A549 (cell line): Measurements from ENCODE around the gene RMND5A. TPM values are rescaled to one million over a fixed set of nuclear protein-coding genes. Genes with fewer than 3 reads are reported as not detected.

Experiments used
- ATAC-seq, 2 experiments: fragments of 200-7000 bp in 1 of 2; fragments of >200 bp in 1 of 2; cut with Nextera tagmentation in 1 of 2; cut with Tn5 transposase in 1 of 2; 3 replicates each; pipeline versions ENCODE4 v1.8.0 to v1.9.1; 2018 to 2020; ENCODE audit warnings: mild to moderate bottlenecking in 1 of 2, moderate library complexity in 1 of 2
- CTCF ChIA-PET: fragments of 300-600 bp; sonication (Branson Sonifier 250); formaldehyde crosslinking; extraction: SDS; loops from one replicate; lab custom pipeline; 2021; ENCODE audit warnings: antibody characterized with exemption, inconsistent platforms; lab: Yijun Ruan, JAX
- POLR2A ChIA-PET: fragments of 350-600 bp; formaldehyde crosslinking; extraction: SDS; loops from one replicate; lab custom pipeline; 2021; ENCODE audit warnings: antibody characterized with exemption, inconsistent platforms; lab: Yijun Ruan, JAX
- DNase-seq, 2 experiments: peaks; one replicate each; pipeline versions ENCODE4 v3.0.0 to v3.0.0-alpha.2; 2011 to 2016; ENCODE audit warnings: low read depth in 1 of 2, low spot score in 1 of 2
- FAIRE-seq: peaks from 2 replicates; lab custom pipeline; 2011; peaks lifted over from hg19 to GRCh38; lab: Jason Lieb, UNC
- H3K27ac ChIP-seq, 2 experiments: fragments of >200 bp; sonication (Bioruptor Twin); formaldehyde crosslinking; 3 replicates each; pipeline ENCODE4 v1.5.1; 2016 to 2017
- H3K4me1 ChIP-seq: fragments of >200 bp; sonication (Bioruptor Twin); formaldehyde crosslinking; 3 replicates; pipeline ENCODE4 v1.6.1; 2016
- H3K4me2 ChIP-seq: fragments of >200 bp; sonication (Bioruptor Twin); formaldehyde crosslinking; 3 replicates; pipeline ENCODE4 v1.6.1; 2016
- H3K4me3 ChIP-seq: fragments of >200 bp; sonication (Bioruptor Twin); formaldehyde crosslinking; 3 replicates; pipeline ENCODE4 v1.5.1; 2016
- H3K9me3 ChIP-seq: fragments of >200 bp; sonication (Bioruptor Twin); formaldehyde crosslinking; 3 replicates; pipeline ENCODE4 v1.6.1; 2016
- CBX8 ChIP-seq: fragments of 200-600 bp; sonication (generic); IDR thresholded peaks from 2 replicates; pipeline ENCODE4 v1.6.1; 2016
- CHD2 ChIP-seq: fragments of 150-350 bp; IDR thresholded peaks from 2 replicates; pipeline ENCODE4 v1.6.1; 2014; ENCODE audit warnings: low read length; ENCODE audit not compliant: partially characterized antibody
- E2F6 ChIP-seq: IDR thresholded peaks from 2 replicates; pipeline ENCODE4 v1.6.1; 2012; ENCODE audit warnings: low read depth, borderline replicate concordance
- GATA3 ChIP-seq: IDR thresholded peaks from 2 replicates; pipeline ENCODE4 v1.6.1; 2012; ENCODE audit warnings: borderline replicate concordance
- HDAC2 ChIP-seq: fragments of 200-600 bp; sonication (generic); IDR thresholded peaks from 2 replicates; pipeline ENCODE4 v1.6.1; 2016
- HOXB5 ChIP-seq: fragments of 250-450 bp; sonication (Bioruptor Pico); IDR thresholded peaks from 2 replicates; pipeline ENCODE4 v1.5.0; 2020; ENCODE audit warnings: mild to moderate bottlenecking, moderate library complexity
- KDM1A ChIP-seq: fragments of 200-600 bp; sonication (generic); IDR thresholded peaks from 2 replicates; pipeline ENCODE4 v1.6.1; 2016; ENCODE audit warnings: low read depth, mild to moderate bottlenecking
- KDM5A ChIP-seq: fragments of 200-600 bp; sonication (generic); IDR thresholded peaks from 2 replicates; pipeline ENCODE4 v1.6.1; 2016; ENCODE audit warnings: antibody characterized with exemption, mild to moderate bottlenecking
- NPAS2 ChIP-seq: fragments of 250-450 bp; sonication (Bioruptor Pico); IDR thresholded peaks from 2 replicates; pipeline ENCODE4 v1.8.0; 2022; ENCODE audit warnings: mild to moderate bottlenecking, moderate library complexity, borderline replicate concordance
- NR3C1 ChIP-seq: fragments of >200 bp; sonication (Bioruptor Twin); formaldehyde crosslinking; IDR thresholded peaks from 3 replicates; pipeline ENCODE4 v1.6.1; 2017
- PBX3 ChIP-seq: IDR thresholded peaks from 2 replicates; pipeline ENCODE4 v1.6.1; 2012
- POLR2A ChIP-seq: IDR thresholded peaks from 2 replicates; pipeline ENCODE4 v1.6.1; 2012; ENCODE audit warnings: mild to moderate bottlenecking, low read length
- RAD21 ChIP-seq, 2 experiments: fragments of >200 bp in 1 of 2; sonication (Bioruptor Twin) in 1 of 2; formaldehyde crosslinking in 1 of 2; IDR thresholded peaks in 1 of 2; conservative IDR thresholded peaks in 1 of 2; 2 replicates in 1 of 2; 3 replicates in 1 of 2; pipeline ENCODE4 v1.6.1; 2012 to 2018; ENCODE audit warnings: inconsistent platforms in 1 of 2
- REST ChIP-seq: fragments of 200-600 bp; sonication (generic); IDR thresholded peaks from 2 replicates; pipeline ENCODE4 v1.6.1; 2016; ENCODE audit warnings: antibody characterized with exemption, mild to moderate bottlenecking, moderate library complexity
- RNF2 ChIP-seq: fragments of 200-600 bp; sonication (generic); IDR thresholded peaks from 2 replicates; pipeline ENCODE4 v1.6.1; 2016; ENCODE audit warnings: low read depth, mild to moderate bottlenecking, antibody characterized with exemption, moderate library complexity, borderline replicate concordance
- TFCP2L1 ChIP-seq: fragments of 250-450 bp; sonication (Bioruptor Pico); IDR thresholded peaks from 2 replicates; pipeline ENCODE4 v1.5.0; 2021; ENCODE audit warnings: mild to moderate bottlenecking
- ZC3H11A ChIP-seq: fragments of 450-650 bp; IDR thresholded peaks from 2 replicates; pipeline ENCODE4 v1.6.1; 2014; ENCODE audit warnings: antibody characterized with exemption, mild to moderate bottlenecking
- ZFP36 ChIP-seq: fragments of 450-650 bp; IDR thresholded peaks from 2 replicates; pipeline ENCODE4 v1.6.1; 2014; ENCODE audit warnings: borderline replicate concordance; ENCODE audit not compliant: partially characterized antibody
- ZSCAN20 ChIP-seq: fragments of 250-450 bp; sonication (Bioruptor Pico); IDR thresholded peaks from 2 replicates; pipeline ENCODE4 v1.8.0; 2022; ENCODE audit warnings: mild to moderate bottlenecking, moderate library complexity
- WGBS: methylation state at CpG from one replicate; pipeline ENCODE4 v1.1.6; 2017; ENCODE audit errors: missing lambda C conversion rate; 5-methylcytosine and 5-hydroxymethylcytosine counted together
- polyA plus RNA-seq, 4 experiments: library from polyadenylated mRNA; depleted of rRNA in 3 of 4; stranded (reverse); fragments of >200 nt; fragmentation: RNase III in 1 of 4; extraction: RNeasy Plus Mini Kit Qiagen cat#74134 plus additional on column Dnase treatment in 1 of 4; gene quantifications; 2 replicates in 3 of 4; 3 replicates in 1 of 4; pipeline ENCODE4 v1.2.3, GENCODE V29; 2011 to 2017

RMND5A gene
- polyA plus RNA-seq, 2 of the 4 experiments (the other 2 are of a cell fraction), result 10.5 to 28.0 TPM

GRCh38 chr2:86783615-86784339, 63.7 kb downstream of the RMND5A start:
- no peaks in the 10 kb centered on the region for H3K4me1 ChIP-seq
- H3K4me2 ChIP-seq, result no peak overlapping the region
- 63% methylated on average over 8 of the region's 8 CpGs for WGBS
- POLR2A ChIA-PET, result no interaction called here
- DNase-seq, result no peak
- TF ChIP-seq KDM5A, result no peak
- no peak for TF ChIP-seq ZC3H11A
- TF ChIP-seq RNF2, result no peak
- no peak for TF ChIP-seq KDM1A
- TF ChIP-seq NPAS2 (CRISPR knock-in tag), result no peak
- TF ChIP-seq HDAC2, result no peak
- no peak for TF ChIP-seq RAD21 (conservative IDR thresholded peaks at IDR 0.05 in 1 of 2, IDR thresholded peaks at IDR 0.05 in 1 of 2)
- TF ChIP-seq NR3C1, result no peak
- no peak for TF ChIP-seq POLR2A
- no peak for TF ChIP-seq HOXB5 (CRISPR knock-in tag)
- TF ChIP-seq, all 56 proteins: peak for 0
- FAIRE-seq (no peak), ATAC-seq (no peak)
- CTCF ChIA-PET, result interaction anchor here (1.0 to 1.5 kb wide), 2 partner anchors 18 to 23 kb away, joined by 3 to 5 read pairs; no protein-coding TSS in a partner anchor
- Histone ChIP-seq H3K4me3 (no peak overlapping the region), H3K9me3 (no peaks in the 10 kb centered on the region), H3K27ac (no peak overlapping the region)

- CTCF ChIA-PET, result interaction anchor here (1.5 kb wide), 1 partner anchor 23 kb away, joined by 3 read pairs; no protein-coding TSS in a partner anchor
- H3K27ac ChIP-seq, result no peak overlapping the region
- WGBS, result 90% methylated on average over 9 of the region's 9 CpGs
Measured at GRCh38 chr2:86785456-86785855, 65.4 kb downstream of the RMND5A start.

More at GRCh38 chr2:86785456-86785855, 65.4 kb downstream of the RMND5A start:
- H3K9me3 ChIP-seq, result no peaks in the 10 kb centered on the region
- FAIRE-seq, result no peak
- ATAC-seq, result no peak
- H3K4me1 ChIP-seq, result peaks cover 15% of the 10 kb centered on the region; the same call in 2 of the 3 replicates
- TF ChIP-seq REST (no peak), GATA3 (no peak), PBX3 (no peak), ZFP36 (no peak), E2F6 (no peak), TFCP2L1 (CRISPR knock-in tag) (no peak), ZSCAN20 (CRISPR knock-in tag) (no peak), CHD2 (no peak), CBX8 (no peak)
- POLR2A ChIA-PET, result no interaction called here
- DNase-seq, result no peak
- no peak overlapping the region for H3K4me2 ChIP-seq
- H3K4me3 ChIP-seq, result no peak overlapping the region
